Measurements from ENCODE around the gene KLRF2.

Gene KLRF2

GRCh38 chr12:9895215-9895971, 14.1 kb downstream of the KLRF2 start:
- no peak for DNase-seq

- no peak for DNase-seq
These were observed 16.2 kb downstream of the KLRF2 start for GRCh38 chr12:9897535-9897934.

GRCh38 chr12:9899209-9899608, 17.9 kb downstream of the KLRF2 start:
- no peak for DNase-seq

GRCh38 chr12:9900930-9901329, 19.6 kb downstream of the KLRF2 start:
- no peak for DNase-seq

DNA sequence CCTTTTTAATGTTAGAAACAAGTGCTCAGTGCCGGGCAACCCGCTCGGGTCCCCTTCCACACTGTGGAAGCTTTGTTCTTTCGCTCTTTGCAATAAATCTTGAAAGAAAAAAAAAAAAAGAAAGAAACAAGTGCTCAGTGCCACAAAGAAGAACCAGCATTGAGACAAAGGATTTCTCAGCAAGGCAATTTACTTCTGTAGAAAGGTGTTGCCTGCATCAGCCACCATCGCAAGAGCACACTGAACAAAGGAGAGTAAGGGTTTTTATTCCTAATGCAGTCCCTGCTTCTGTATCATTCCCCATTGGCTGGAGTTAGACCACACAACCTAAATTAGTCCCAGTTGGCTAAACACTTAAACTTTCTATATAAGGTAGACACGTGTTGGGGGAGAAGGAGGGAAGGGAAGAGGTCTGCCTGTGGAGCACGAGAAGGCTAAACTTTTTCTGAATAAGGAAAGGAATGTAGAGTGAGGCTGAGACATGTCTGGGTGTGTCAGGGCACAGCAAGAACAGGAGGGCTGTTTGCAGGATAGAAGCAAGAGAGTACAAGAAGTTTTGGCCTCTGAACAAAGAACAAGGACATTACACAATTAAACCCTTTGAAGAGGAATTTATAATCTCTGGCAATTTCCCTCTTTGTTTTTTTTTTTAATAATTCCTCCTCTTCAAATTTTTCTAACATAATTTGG, 21.4 kb downstream of the KLRF2 start:
- DNase-seq, result no peak

DNA sequence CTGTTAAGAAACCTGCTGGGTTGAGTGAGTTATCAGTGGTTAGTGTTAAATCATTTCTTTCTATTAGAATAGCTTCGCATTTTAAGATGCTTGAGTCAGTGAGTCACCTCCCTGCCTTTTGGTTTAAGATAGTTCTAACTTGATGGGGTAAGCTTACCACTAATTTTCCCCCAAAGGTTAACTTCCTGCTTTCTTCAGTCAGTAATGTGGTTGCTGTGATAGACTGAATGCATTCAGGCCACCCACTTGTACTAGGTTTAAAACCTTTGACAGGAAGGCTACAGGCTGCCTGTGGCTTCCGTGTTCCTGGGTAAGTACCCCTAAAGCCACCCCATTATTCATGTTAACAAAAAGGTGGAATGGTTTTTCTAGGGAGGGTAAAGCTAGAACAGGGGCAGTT, 25.6 kb downstream of the KLRF2 start:
- DNase-seq, result no peak

GRCh38 chr12:9907769-9908168, 26.5 kb downstream of the KLRF2 start:
- DNase-seq, result no peak

GRCh38 chr12:9908350-9908749, 27.1 kb downstream of the KLRF2 start:
- DNase-seq, result no peak

GRCh38 chr12:9909724-9910123, 28.4 kb downstream of the KLRF2 start:
- no peak for DNase-seq

DNA sequence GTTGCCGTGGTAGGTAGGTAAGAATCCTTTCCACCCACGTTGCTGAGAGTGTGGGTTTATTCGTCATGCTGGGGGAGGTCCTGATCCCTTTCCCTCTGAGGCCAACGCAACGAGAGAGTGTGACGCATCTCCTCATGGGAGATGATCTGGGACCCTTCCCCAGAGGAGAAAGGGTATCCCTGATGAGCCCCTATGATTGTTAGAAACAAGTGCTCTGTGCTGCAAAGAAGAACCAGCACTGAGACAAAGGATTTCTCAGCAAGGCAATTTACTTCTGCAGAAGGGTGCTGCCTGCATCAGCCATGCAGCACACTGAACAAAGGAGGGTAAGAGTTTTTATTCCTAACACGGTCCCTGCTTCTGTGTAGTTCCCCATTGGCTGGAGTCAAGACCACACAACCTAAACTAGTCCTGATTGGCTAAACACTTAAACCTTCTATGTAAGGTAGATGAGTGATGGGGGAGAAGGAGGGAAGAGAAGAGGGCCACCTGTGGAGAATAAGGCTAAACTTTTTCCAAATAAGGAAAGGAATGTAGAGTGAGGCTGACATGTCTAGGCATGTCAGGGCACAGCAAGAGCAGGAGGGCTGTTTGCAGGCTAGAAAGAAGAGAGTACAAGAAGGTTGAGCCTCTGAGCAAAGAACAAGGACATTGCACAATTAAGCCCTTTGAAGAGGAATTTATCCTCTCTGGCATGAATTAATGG, 29.6 kb downstream of the KLRF2 start:
- DNase-seq, result no peak

DNA sequence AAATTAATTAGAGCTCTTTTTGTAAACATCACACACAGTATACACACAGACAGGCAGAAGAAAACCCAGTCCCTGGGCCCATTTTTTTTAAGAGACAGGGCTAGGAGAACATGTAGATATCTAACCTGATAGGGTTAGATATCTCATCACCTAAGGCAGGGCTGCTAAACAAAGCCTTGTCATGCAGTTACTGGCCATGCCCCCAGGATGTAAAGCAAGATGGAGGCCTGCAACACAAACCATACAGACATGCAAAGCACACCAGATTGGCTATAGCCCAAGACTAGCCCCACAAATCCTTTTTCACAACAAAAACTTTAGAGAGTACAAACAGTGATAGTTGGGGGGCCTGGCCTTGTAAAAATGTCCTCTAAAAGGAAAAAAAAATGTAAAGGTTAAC, 30.4 kb downstream of the KLRF2 start:
- DNase-seq, result no peak

DNA sequence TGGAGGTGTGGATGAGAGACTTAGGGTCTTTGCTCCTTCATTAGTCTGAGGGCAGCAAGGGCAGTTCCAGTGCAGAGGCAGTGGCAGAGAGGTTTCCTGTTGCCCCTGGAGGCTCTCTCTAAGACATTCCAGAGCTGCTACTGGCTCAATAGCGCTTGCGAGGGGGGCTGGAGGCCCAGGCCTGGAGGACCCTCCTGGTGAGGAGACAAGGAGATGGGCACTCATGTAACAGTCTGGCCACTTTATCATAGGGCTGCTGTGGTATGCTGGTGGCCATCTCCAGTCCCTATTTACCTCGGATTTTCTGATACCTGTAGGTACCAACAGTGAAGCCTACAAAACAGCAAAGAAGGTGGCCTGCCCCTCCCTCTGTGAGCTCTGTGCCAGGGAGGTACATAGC, 38.2 kb downstream of the KLRF2 start:
- no peak for DNase-seq

- DNase-seq, result no peak
These were observed 39.2 kb downstream of the KLRF2 start for GRCh38 chr12:9920451-9920850.

- no peak for DNase-seq
These were observed 41.1 kb downstream of the KLRF2 start for GRCh38 chr12:9922429-9922828.

DNA sequence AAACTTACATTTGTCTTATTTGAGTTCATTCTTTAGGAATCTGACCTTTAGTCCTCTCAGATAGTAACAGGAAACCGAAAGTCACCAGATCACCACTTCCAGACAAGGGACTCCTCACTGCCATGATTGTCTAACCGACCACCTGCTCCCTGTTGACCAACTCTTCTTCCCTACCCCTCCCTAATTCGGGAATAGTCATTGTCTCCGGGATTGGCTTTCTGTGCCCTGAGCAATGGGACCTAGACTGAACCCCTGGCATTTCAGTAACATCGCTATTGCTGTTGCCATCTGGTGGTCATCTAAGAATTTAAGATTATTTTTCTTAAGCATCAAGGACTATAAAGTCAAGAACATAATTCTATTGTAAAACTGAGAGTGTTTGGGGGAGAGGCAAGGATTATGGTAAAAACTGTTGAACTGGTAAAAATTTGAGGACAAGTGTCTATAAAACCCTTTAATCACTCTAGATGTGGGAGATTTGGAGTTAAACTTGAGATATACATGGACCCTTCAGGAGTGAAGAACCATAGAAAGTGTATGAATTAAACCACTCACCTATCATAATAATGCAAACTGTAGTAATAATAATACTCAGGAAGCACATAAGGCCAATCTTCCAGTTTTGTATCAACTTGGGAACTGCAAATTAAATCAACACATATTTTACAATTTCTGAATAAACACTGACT, 44.6 kb downstream of the KLRF2 start:
- no peak for DNase-seq

GRCh38 chr12:9926876-9927275, 45.6 kb downstream of the KLRF2 start:
- DNase-seq, result no peak

DNA sequence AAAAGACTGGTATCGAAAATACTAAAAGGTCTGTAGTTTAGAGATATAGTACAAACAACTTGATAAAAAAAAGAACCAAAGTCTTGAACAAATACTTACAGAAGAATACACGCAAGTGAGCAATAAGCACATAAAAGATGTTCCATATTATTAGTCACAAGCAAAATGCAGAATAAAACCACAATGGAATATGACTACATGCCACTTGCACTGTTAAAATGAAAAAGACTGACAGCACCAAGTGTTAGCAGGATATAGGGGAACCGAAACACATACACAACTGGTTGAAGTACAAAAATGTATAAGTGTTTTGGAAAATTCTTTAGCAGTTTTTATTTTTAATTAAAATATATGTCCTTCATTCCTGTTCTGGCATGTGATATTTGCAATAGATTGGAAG, 47.3 kb downstream of the KLRF2 start:
- DNase-seq, result no peak

DNA sequence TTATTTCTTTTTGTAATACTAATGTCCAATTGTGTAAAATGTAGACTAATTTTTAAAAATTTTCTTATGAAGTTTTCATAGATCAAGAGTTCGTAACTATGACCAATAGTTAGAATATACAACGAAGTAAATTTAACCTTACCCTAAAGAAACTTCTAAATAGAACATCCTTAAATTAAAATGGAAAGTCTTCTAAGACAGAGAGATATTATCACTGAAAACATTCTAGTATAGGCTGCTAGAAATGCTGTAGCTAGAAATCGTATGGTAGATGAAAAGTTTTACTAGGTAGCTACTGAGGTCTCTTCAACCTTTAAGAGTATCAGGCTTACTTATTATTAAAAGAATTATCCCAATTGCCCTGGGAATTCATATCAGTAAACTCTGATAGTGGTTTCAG, 50.0 kb downstream of the KLRF2 start:
- DNase-seq, result no peak

DNA sequence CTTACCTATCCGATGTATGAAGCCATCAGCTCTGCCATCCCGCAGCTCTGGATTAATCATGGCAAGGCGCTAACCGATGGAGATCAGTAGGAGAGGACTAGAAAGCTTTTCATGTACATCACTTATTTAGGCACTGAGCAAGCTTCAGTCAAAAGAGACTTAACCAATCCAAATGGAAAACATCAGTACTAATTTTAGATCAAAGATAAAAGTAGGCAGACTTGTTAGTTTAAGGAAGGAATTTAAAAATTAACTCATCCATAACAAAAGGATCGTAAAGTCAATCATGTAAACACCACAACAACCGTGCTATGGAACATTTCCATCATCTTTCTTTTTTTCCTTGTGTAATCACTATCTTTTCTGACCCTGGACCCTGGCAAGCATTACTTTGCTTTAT, 51.0 kb downstream of the KLRF2 start, which contains the start of gene CLEC2A:
Gene CLEC2A, minus strand, starts transcription at position 101 of the 400 bp plus-strand sequence. Its CDS starts 41 bp downstream, at position 60.
- DNase-seq, result no peak

DNA sequence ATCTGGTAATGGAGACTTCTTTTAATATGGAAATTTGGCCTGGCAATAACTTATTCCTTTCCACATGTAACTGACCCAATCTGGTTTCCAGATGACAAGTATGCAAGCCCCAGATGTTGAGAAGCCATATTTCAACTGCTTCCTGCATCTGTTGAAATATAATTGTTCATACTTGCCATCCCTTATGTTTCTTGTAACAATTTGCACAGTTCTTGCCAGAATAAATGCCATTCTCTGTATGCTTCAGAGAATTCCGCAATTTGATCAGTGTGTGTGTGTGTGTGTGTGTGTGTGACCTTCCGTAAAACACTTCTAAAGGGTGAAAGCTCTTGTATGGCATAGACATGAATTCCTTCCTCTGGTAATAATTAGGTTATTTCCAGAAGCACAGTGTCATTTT, 52.7 kb downstream of the KLRF2 start:
- DNase-seq, result no peak

DNA sequence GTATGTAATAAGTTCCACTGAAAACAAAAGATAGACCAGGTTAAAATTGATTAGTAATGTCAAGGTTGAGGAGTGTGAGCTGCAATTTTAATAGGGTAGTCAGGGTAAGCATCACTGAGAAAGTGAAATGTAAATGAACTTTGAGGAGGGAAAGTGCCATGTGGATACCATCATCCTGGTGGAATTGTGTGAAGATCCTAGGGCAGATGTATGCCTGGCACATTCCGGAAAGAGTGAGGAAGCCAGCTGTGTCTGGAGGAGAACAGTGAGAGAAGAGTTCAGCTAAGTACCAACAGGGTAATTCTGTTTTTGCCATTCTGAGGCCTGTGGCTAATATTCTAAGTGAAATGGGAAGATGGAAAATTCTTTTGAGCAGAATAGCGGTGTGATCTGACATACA, 53.7 kb downstream of the KLRF2 start:
- DNase-seq, result no peak

GRCh38 chr12:9936591-9936990, 55.3 kb downstream of the KLRF2 start:
- no peak for DNase-seq

DNA sequence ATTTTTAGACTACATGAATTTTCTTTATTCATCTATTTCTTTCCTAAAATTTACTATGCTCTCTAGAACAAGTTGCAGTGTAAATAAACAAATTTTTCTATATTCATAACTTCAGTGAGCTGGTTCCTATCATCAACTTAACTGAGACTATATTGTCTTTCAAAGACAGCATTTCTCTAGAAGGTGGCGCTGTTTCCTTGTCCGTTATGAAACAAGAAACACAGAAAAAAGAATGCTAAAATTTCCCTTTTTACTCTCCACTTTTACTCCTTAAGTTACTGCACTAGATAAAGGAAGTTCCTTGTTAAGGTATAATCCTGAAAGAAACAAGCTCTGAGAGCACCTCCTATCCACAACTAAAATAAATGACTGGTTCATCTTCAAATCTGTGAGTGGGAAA, 59.1 kb downstream of the KLRF2 start:
- DNase-seq, result no peak
